SK-N-MC (cell line): ENCODE results near the gene LCTL.

Experiments used
- DNase-seq: peaks from one replicate; pipeline ENCODE4 v3.0.0-alpha.2; 2011; ENCODE audit warnings: low read depth, low spot score
- H3K27ac ChIP-seq: fragments of 200-600 bp; sonication (generic); 2 replicates; pipeline ENCODE4 v1.5.1; 2016; ENCODE audit warnings: mixed run types
- H3K36me3 ChIP-seq: fragments of 200-600 bp; sonication (generic); 2 replicates; pipeline ENCODE4 v1.6.1; 2017; ENCODE audit warnings: antibody characterized with exemption, low read length, mixed read lengths; ENCODE audit not compliant: insufficient read depth
- H3K4me3 ChIP-seq: fragments of 200-600 bp; sonication (generic); 2 replicates; pipeline ENCODE4 v1.5.1; 2016
- H3K9ac ChIP-seq: fragments of 200-600 bp; sonication (generic); 2 replicates; pipeline ENCODE4 v1.8.0; 2017; ENCODE audit warnings: mixed run types, mixed read lengths; ENCODE audit not compliant: insufficient read length
- H3K9me3 ChIP-seq: fragments of 200-600 bp; sonication (generic); 2 replicates; pipeline ENCODE4 v1.6.1; 2017; ENCODE audit warnings: low read depth, mild to moderate bottlenecking, antibody characterized with exemption, low read length, moderate library complexity, mixed read lengths
- EZH2 ChIP-seq: fragments of 200-600 bp; sonication (generic); IDR thresholded peaks from one replicate; pipeline ENCODE4 v1.6.1; 2017; ENCODE audit warnings: antibody characterized with exemption
- FOXP2 ChIP-seq: optimal IDR thresholded peaks from 2 replicates; pipeline ENCODE3; 2011; ENCODE audit warnings: mild to moderate bottlenecking, moderate library complexity; ENCODE audit not compliant: insufficient read depth; ENCODE audit errors: extremely low read length, control extremely low read depth
- POLR2AphosphoS5 ChIP-seq: IDR thresholded peaks from 2 replicates; pipeline ENCODE4 v1.6.1; 2012; ENCODE audit warnings: mild to moderate bottlenecking, low read depth, low read length, borderline replicate concordance

The LCTL gene

DNA sequence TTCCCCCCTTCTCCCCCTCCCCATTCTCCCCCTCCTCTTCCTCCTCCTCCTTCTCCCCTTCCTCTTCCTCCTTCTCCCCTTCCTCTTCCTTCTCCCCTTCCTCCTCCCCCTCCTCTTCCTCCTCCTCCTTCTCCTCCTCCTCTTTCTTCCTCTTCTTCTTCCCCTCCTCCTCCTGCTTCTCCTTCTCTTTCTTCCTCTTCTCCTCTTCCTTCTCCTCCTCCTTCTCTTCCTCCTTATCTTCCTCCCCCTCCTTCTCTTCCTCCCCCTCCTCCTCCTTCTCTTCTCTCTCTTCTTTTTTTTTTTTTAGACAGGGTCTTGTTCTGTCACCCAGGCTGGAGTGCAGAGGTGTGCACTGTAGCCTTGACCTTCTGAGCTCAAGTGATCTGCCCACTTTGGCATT lies 21.2 kb upstream of the LCTL start:
- Histone ChIP-seq H3K27ac (no peak overlapping the region), H3K9ac (no peak overlapping the region), H3K36me3 (no peaks in the 10 kb centered on the region), H3K4me3 (no peak overlapping the region), H3K9me3 (no peaks in the 10 kb centered on the region)
- no peak for DNase-seq
- no peak for TF ChIP-seq FOXP2
- TF ChIP-seq POLR2AphosphoS5 = no peak
- TF ChIP-seq EZH2 = no peak

DNA sequence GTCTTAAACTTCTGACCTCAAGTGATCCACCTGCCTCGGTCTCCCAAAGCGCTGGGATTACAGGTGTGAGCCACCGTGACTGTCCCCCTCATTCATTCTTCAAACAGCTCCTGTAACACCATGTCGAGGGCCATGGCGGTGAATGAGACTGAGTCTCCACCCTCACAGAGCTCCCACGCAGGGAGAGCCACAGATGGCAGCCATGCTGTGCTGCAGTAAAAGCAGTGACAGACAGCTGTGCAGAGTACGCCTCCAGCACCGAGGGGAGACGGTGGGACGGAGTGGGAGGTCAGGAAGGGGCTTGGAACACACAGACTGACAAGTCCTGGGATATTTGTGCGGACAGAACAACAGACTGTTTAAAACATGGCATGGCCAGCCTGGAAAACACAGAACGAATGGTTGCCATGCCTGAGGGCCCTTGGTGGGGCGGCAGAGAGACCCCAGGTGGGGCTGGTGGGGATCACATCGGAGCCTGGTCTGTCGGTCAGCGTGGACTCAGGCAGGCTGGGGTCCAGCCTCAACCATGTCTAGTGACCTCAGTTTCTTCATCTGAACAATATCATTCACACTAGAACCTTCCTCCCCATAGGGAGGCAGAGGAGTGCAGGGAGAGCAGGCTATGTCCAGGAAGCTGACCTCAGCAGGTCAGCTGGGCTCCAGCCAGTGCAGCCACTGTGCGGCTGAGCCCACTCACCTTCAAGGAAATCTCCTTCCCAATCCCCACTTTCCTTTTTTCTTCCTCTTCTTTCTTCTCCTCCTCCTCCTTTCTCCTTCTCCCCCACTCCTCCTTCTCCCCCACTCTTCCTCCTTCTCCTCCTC lies 20.6 kb upstream of the LCTL start:
- Histone ChIP-seq H3K27ac (no peak overlapping the region), H3K36me3 (no peaks in the 10 kb centered on the region), H3K9ac (no peak overlapping the region), H3K9me3 (no peaks in the 10 kb centered on the region), H3K4me3 (no peak overlapping the region)
- TF ChIP-seq EZH2 = no peak
- no peak for TF ChIP-seq POLR2AphosphoS5
- DNase-seq = no peak

DNA sequence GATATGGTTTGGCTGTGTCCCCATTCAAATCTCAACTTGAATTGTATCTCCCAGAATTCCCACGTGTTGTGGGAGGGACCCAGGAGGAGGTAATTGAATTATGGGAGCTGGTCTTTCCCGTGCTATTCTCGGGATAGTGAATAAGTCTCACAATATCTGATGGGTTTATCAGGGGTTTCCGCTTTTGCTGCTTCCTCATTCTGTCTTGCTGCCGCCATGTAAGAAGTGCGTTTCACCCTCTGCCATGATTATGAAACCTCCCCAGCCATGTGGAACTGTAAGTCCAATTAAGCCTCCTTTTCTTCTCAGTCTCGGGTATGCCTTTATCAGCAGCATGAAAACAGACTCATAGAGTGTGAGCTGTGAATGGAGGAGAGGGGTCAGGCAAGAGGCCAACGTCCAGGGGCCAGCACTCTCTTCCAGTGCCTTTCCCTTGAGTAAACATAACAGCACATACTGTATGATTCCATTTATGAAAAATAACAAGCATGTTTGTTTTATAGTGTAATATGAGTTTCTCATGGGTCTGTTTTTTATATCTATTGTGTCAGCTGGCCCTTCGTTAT lies 16.3 kb upstream of the LCTL start:
- DNase-seq = no peak
- Histone ChIP-seq H3K36me3 (no peaks in the 10 kb centered on the region), H3K9ac (no peak overlapping the region), H3K27ac (no peak overlapping the region), H3K9me3 (no peaks in the 10 kb centered on the region), H3K4me3 (no peak overlapping the region)
- TF ChIP-seq FOXP2 (no peak), EZH2 (no peak), POLR2AphosphoS5 (no peak)

DNA sequence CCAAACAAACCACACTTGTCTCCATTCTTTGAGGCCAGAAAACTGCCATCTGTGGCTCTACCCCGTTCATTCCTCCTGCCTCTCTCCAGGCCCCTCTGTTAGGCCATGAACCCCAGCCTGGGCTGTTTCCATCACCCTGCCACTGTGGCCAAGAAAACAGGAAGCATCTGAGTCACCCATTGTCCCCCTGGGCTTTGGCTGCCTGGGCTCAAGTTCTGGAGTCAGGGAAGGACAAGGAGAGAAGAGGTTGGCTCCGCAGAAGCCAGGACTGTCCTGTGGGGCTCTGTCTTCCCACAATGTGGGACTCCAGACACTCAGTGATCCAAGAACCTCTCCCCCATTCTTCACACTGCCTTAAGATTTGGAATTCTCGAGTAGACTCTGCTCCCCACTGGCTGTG lies 14.8 kb upstream of the LCTL start:
- H3K9ac ChIP-seq = no peak overlapping the region
- H3K36me3 ChIP-seq = no peaks in the 10 kb centered on the region
- DNase-seq = no peak
- no peaks in the 10 kb centered on the region for H3K9me3 ChIP-seq
- H3K4me3 ChIP-seq = no peak overlapping the region
- TF ChIP-seq FOXP2 = no peak
- TF ChIP-seq EZH2 = no peak
- TF ChIP-seq POLR2AphosphoS5 = no peak
- no peak overlapping the region for H3K27ac ChIP-seq

DNA sequence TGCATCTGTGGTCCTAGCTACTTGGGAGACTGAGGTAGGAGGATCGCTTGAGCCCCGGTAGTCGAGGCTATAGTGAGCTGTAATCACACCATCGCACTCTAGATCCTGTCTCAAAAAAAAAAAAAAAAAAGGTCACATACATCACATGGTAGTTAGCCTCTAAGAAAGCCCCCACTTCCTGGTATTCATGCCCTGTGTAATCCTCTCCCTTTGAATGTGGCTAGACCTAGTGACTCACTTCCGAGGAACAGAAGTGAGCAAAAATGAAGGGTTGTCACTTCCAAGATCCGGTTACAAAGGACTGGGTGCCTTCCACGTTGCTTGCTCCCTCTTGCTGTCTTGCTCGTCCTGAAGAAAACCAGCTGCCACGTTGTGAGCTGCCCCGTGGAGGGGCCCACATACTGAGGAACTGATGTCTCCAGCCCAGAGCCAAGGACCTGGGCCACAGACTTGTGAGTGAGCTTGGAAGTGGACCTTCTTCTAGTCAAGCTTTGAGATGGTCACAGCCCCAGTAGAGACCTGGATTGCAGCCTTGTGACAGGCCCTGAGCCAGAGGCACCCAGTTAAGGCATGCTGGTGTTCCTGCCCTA lies 12.6 kb upstream of the LCTL start:
- Histone ChIP-seq H3K27ac (no peak overlapping the region), H3K9me3 (no peaks in the 10 kb centered on the region), H3K9ac (no peak overlapping the region), H3K4me3 (no peak overlapping the region), H3K36me3 (no peaks in the 10 kb centered on the region)
- TF ChIP-seq FOXP2 (no peak), POLR2AphosphoS5 (no peak), EZH2 (no peak)
- no peak for DNase-seq

DNA sequence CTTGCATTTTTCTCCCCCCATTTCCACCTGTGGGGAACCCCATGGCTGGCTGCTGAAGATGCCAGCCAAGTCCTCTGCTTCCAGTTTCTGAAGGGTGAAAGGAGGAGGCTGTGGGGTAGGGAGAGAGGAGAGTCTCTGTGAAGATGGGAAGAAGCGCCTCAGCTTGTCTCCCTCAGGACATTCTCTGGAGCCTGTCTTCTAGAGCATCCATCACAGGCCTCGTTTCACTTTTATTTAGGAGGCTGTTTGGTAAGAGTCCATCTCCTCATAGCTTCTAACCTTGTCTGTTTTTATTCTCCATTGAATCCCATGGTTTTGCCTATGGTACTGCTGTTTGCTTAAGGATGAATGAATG lies 8.8 kb upstream of the LCTL start:
- Histone ChIP-seq H3K36me3 (no peaks in the 10 kb centered on the region), H3K9ac (no peak overlapping the region), H3K27ac (no peak overlapping the region), H3K4me3 (no peak overlapping the region), H3K9me3 (no peaks in the 10 kb centered on the region)
- TF ChIP-seq FOXP2 (no peak), POLR2AphosphoS5 (no peak), EZH2 (no peak)
- no peak for DNase-seq

DNA sequence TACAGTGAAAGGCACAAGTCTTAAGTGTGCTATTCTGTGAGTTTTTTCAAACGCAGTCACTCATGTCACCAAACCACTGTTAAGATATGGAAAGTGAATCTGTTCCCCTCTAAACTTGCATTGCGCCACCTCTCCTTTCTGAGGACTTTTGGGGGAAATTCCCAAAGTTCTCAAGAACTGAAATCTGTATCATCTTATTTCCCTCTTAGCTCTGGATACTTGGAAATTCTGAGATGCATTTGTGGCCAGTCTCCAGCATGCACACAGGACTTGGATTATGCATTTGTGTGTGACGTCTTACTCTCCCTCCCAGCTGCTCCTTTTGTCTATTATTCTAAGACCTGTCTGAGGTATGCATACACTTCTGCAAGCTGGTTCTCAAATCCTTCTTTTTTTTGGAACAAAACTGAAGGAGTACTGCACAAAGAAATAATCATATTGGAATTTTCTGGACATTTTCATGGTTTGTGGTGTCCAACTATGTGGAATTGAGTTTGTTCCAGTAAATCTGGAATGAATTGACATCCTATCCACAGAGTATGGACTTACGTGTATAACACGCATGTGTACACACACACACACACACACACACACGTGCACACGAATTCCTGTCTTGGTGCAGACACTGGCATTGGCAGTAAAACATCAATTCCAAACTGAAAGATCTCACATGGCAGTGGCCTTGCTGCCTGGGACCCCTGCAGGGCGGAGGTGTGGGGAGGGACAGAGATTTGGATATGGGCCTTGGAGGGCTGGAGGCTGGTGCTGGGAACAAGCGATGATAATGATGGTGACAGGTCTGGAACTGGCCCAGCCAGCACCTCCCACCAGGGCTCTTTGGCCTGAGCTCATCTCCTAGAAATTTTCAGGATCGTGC lies 8.2 kb upstream of the LCTL start:
- DNase-seq = no peak
- no peaks in the 10 kb centered on the region for H3K36me3 ChIP-seq
- H3K9me3 ChIP-seq = no peaks in the 10 kb centered on the region
- no peak overlapping the region for H3K4me3 ChIP-seq
- no peak overlapping the region for H3K9ac ChIP-seq
- no peak for TF ChIP-seq FOXP2
- no peak for TF ChIP-seq POLR2AphosphoS5
- no peak for TF ChIP-seq EZH2
- H3K27ac ChIP-seq = no peak overlapping the region

DNA sequence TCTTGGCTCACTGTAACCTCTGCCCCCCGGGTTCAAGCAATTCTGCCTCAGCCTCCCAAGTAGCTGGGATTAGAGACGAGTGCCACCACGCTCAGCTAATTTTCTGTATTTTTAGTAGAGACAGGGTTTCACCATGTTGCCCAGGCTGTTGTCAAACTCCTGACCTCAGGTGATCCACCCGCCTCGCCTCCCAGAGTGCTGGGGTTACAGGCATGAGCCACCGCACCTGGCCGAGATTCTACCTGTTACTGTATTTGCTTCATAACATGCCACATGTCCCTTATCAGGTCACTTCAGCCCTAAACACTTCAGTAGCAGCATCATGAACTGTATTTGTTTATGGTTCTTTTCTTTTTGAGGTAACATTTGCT lies 7.5 kb upstream of the LCTL start:
- Histone ChIP-seq H3K9me3 (no peaks in the 10 kb centered on the region), H3K9ac (no peak overlapping the region), H3K4me3 (no peak overlapping the region), H3K27ac (no peak overlapping the region), H3K36me3 (no peaks in the 10 kb centered on the region)
- no peak for TF ChIP-seq FOXP2
- TF ChIP-seq EZH2 = no peak
- no peak for TF ChIP-seq POLR2AphosphoS5
- DNase-seq = no peak

- TF ChIP-seq FOXP2 (no peak), POLR2AphosphoS5 (no peak), EZH2 (no peak)
- Histone ChIP-seq H3K9ac (no peak overlapping the region), H3K4me3 (no peak overlapping the region), H3K36me3 (no peaks in the 10 kb centered on the region), H3K9me3 (no peaks in the 10 kb centered on the region), H3K27ac (no peak overlapping the region)
- DNase-seq = no peak
Measured at GRCh38 chr15:66572146-66572545, 6.3 kb upstream of the LCTL start.
